GM12801 (cell line): Measurements from ENCODE around the gene TMEM119.

Experiments
- CTCF ChIP-seq: IDR thresholded peaks from one replicate; pipeline ENCODE4 v1.5.1; 2011; ENCODE audit warnings: control low read depth; ENCODE audit not compliant: insufficient read length; ENCODE audit errors: extremely low read depth

Gene TMEM119

DNA sequence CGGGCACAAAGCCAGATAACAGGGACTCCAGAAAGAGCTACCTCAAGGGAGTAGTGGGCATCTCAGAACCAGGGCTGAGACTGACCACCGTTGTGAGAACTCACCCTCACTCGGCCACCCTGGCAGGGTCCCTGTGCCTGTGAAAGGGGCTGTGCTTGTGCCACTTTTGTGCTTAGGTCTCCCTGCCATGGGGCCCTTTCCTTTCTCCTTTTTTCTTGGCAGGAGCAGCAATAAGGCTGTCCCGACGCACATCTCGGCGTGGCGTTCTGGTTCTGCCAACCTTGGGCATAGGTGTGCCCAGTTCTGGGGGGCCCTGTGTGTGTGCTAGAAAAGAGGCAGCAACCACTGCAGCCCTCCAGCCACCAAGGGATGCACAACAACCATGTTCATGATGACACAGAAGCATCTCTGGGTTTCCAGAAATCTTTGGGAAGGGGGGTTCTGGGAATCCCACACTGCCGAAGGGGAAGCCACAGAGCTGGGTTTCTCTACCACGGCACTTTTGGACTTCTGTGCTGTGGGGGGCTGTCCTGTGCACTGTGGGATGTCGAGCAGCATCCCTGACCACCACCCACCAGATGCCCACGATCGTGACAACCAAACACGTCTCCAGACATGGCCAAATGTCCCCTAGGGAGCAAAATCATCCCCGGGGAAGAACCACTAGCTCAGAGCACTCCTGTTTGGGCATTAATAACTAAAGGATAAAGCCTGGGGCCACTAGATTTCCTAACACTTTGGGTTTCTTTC lies 13.1 kb upstream of the TMEM119 start:
- TF ChIP-seq CTCF: no peak

DNA sequence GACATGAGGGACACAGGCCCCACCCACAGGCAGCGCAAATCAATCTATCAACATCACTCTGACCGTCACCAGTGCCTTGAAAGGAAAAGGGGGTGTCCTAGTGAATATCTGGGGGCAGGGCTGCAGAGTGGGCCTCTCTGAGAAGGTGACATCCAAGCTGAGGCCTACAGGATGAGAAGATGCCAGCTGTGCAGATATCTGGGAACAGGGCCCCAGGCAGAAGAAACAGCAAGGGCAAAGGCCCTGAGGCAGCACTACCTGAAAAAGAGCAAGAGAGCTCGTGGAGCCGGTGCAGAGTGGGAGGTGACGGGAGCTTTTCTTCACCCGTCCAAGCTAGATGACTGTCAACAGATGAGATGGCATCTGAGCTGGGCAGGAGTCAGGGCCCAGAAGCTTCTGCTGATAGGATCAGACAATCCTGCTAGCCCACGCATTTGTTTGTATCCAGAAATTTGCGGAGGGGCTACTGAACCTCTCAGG lies 12.5 kb upstream of the TMEM119 start:
- no peak for TF ChIP-seq CTCF

DNA sequence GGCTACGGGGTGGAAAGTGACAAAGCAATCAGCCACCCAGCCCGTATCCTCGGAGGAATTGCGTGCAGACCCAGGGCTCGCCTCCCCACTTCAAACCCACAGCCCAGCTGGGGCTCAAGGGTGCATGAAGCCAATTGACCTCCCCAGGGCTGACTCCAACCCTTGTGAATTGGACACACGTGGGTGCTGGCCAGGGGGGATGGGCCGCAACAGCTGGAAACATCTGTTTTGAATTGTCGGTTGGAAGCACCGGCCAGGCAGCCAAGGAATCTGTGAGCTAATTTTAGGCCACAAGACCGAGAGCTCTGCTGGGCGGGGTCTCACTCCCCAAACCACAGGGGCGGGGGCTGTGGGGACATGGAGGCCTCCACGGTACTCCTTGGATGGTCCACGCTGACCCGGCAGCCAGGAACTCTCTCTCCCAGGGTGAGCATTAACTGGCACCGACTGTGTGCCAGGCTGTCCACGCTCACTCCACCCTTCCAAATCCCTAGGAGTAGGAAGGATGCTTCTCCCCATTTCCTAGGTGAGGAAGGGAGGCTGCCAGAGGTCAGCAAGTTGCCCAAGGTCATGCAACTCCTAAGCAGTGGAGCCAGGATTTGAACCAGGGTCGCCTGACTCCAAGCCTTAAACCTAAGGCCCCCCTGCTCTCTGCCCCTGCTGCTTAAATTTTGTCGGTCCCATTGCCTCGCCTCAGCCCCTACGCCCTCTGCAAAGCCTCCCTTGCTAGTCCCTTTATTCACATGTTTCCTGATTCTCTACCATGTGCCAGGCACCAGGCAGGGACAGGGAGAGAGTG lies 11.9 kb upstream of the TMEM119 start:
- no peak for TF ChIP-seq CTCF

DNA sequence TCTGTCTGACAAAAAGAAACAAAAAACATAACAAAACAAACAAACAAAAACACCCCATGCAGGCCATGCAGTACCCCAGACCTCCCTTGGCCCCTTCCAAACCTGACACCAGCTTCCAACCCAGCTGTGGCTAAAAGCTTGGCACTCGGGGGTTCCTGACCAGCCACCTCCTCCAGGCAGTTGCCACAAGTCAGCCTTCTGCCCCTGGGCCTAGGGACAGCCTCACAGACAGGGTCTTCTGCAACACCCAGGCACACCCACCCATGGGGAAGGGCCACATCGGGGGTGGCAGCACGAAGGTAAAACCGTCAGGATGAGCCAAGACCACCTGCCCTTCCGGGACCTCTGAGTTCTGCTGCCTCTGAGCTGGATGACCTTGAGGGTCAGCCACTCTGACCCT lies 10.7 kb upstream of the TMEM119 start:
- no peak for TF ChIP-seq CTCF

- no peak for TF ChIP-seq CTCF
Observed at GRCh38 chr12:108607981-108608600, 10.2 kb upstream of the TMEM119 start.

GRCh38 chr12:108606492-108606891 lies 8.6 kb upstream of the TMEM119 start:
- TF ChIP-seq CTCF: no peak

DNA sequence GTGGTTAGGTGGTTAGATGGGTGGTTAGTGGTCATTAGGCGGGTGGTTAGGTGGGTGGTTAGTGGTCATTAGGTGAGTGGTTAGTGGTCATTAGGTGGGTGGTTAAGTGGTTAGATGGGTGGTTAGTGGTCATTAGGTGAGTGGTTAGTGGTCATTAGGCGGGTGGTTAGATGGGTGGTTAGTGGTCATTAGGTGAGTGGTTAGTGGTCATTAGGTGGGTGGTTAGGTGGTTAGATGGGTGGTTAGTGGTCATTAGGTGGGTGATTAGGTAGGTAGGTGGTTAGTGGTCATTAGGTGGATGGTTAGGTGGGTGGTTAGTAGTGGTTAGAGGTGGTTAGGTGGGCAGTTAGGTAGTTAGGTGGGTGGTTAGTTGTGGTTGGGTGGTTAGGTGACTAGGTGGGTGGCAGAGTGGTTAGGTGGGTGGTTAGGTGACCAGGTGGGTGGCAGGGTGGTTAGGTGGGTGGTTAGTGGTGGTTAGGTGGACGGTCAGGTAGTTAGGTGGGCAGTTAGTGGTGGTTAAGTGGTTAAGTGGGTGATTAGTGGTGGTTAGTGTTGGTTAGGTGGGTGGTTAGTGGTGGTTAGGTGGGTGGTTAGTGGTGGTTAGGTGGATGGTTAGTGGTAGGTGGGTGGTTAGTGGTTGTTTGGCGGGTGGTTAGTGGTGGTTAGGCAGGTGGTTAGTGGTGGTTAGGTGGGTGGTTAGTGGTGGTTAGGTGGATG lies 8.0 kb upstream of the TMEM119 start:
- no peak for TF ChIP-seq CTCF
